AG09319 (cell line): Measurements from ENCODE around the gene SEH1L.
"Not testable (repeated sequence)": the region's sequence is repeated elsewhere in the genome, so short reads cannot be mapped to it uniquely, and the experiment has no call there.

Experiments used
- DNase-seq: peaks from one replicate; pipeline ENCODE4 v3.0.0-alpha.2; 2010; ENCODE audit warnings: low read depth; ENCODE audit errors: extremely low read depth
- CTCF ChIP-seq: IDR thresholded peaks from 2 replicates; pipeline ENCODE4 v1.5.1; 2011; ENCODE audit warnings: low read depth, mild to moderate bottlenecking, inconsistent platforms, low read length, moderate library complexity

The SEH1L gene

GRCh38 chr18:12968115-12968514, 20.3 kb downstream of the SEH1L start:
- no peak for DNase-seq
- no peak for TF ChIP-seq CTCF

GRCh38 chr18:12968619-12969018, 20.8 kb downstream of the SEH1L start:
- no peak for TF ChIP-seq CTCF
- no peak for DNase-seq

DNA sequence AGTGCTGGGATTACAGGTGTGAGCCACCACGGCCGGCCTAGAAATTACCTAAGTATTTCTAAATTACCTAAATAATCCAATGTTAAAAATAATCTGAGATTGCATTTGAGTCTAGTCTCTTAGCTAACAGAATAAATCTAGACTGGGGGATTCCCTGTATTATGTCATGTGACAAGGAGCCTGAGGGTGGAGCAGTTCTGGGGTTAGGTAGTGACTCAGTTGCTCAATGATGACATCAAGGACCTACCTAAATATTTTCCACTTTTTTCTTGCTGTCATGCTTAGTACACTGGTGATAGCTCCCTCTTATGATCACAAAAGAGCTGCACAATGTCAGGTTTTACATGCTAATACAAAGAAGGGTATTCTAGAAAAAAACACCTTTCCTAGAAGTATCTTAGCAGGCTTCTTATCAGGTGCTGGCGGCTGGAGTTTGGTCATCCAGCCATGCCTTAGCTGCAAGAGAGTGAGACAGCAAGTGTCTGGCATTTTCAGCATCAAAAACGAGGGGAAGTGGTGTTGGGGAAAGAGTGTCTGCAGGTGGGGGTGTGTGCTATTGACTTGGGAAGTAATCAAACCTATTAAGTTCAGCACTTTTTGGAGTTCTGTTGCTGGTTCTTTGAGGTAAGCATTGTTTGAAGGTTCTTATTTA, 25.9 kb downstream of the SEH1L start:
- TF ChIP-seq CTCF = no peak
- no peak for DNase-seq

GRCh38 chr18:12975488-12975887, 27.7 kb downstream of the SEH1L start:
- TF ChIP-seq CTCF = no peak
- DNase-seq = no peak

DNA sequence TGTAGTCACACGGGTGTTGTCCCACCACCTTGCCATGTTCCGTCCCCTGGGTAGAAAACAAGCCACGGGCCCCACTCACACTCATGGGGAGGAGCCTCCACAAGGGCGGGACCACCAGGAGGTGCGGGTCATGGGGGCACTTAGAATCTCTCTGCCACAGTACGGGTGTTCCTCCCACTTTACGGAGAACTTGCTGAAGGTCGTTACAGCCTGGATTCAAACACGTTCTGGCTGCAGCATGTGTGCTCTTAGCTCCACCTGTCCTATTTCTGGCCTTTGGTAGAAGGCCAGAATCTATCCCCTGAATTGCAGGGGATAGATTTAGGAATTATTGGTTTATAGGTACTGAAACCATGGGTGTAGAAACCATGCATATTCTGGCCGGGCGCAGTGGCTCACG, 28.5 kb downstream of the SEH1L start:
- no peak for DNase-seq

GRCh38 chr18:12980065-12980464, 32.3 kb downstream of the SEH1L start:
- DNase-seq = not testable (repeated sequence)

More for the DNA sequence above, 28.5 kb downstream of the SEH1L start:
- TF ChIP-seq CTCF = no peak

DNA sequence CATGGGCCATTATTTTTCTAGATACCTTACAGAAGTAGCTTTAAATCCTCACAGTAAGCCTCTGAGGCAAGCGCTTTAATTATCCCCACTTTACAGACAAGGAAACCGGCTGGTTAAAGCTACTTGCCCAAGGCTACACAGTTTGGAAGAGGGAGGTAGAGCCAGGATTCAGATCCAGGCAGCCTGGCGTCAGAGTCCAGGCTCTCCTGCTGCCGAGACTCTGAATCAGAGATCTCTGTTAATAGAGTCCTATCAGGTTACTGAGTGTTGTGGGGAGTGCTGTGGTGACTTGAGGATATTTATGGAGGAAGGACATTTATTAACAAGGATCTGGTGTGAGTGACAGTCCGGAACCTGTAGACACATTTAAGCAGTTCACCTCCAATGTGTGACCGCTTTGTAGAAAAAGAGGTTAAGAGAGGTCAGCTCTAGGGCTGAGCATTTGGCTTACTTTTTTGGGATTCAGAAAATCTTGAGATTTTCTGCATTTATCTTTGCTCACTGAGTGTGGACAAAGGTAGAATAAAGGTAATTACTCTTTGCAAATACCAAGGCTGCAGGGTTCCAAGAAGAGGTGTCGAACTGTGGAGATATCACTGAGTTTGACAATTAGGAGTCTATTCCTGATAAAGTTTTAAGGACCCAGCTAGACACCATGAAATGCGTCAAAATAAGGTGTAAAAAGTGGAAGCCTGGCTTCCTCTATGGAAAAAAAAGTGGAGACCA, 41.7 kb downstream of the SEH1L start:
- no peak for DNase-seq
- TF ChIP-seq CTCF = no peak

DNA sequence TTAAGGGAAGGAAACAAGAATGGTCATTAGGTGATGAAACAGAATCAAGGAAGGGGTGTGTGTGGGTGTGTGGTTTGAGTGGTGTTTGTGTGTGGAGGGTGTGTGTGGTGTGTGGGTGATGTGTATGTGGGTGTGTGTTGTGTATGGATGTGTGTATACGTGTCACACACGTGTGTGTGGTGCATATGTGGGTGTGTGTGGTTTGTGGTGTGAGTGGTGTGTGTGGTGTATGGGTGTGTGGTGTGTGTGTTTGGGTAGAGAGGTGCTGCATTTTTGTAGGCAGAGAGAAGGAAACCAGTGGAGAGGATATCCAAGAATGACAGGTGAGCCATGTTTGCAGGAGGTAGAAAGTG, 42.3 kb downstream of the SEH1L start:
- TF ChIP-seq CTCF = no peak

More for the DNA sequence above, 42.3 kb downstream of the SEH1L start:
- no peak for DNase-seq
